DOHH2 (cell line): ENCODE measurements around the gene VAV2.

Source experiments
- H3F3A ChIP-seq: fragments of 200-600 bp; sonication (generic), shearing (Covaris generic); 2 replicates; pipeline ENCODE4 v1.6.0; 2016; ENCODE audit warnings: antibody characterized with exemption, mild to moderate bottlenecking; ENCODE audit not compliant: control insufficient read depth, insufficient read depth
- H3K27ac ChIP-seq: fragments of 200-600 bp; sonication (generic); 2 replicates; pipeline ENCODE4 v1.5.1; 2014; ENCODE audit warnings: low read depth, mild to moderate bottlenecking, low read length, moderate library complexity
- H3K27me3 ChIP-seq: fragments of 200-600 bp; sonication (generic); 2 replicates; pipeline ENCODE4 v1.6.1; 2014; ENCODE audit warnings: mild to moderate bottlenecking, low read length, mixed read lengths; ENCODE audit not compliant: control insufficient read depth
- H3K36me3 ChIP-seq: fragments of 200-600 bp; sonication (generic); 2 replicates; pipeline ENCODE4 v1.6.1; 2014; ENCODE audit warnings: mild to moderate bottlenecking, low read length, moderate library complexity, mixed read lengths; ENCODE audit not compliant: control insufficient read depth
- H3K4me1 ChIP-seq: fragments of 200-600 bp; sonication (generic); 2 replicates; pipeline ENCODE4 v1.6.1; 2014; ENCODE audit warnings: mild to moderate bottlenecking, low read length, mixed read lengths; ENCODE audit not compliant: control insufficient read depth
- H3K4me2 ChIP-seq: fragments of 200-600 bp; sonication (generic); 2 replicates; pipeline ENCODE4 v1.6.0; 2014; ENCODE audit warnings: mild to moderate bottlenecking, low read length, moderate library complexity
- H3K4me3 ChIP-seq: fragments of 200-600 bp; sonication (generic); 2 replicates; pipeline ENCODE4 v1.5.1; 2014; ENCODE audit warnings: mild to moderate bottlenecking, low read length, mixed read lengths
- H3K79me2 ChIP-seq: fragments of 200-600 bp; sonication (generic); 2 replicates; pipeline ENCODE4 v1.6.1; 2014; ENCODE audit warnings: mild to moderate bottlenecking, low read length, mixed read lengths; ENCODE audit not compliant: control insufficient read depth
- H3K9me2 ChIP-seq: fragments of 200-600 bp; sonication (generic); replicated peaks from 2 replicates; pipeline ENCODE4 v1.6.1; 2014; ENCODE audit warnings: mild to moderate bottlenecking, low read length, mixed read lengths; ENCODE audit not compliant: control insufficient read depth
- H3K9me3 ChIP-seq: fragments of 200-600 bp; sonication (generic); 2 replicates; pipeline ENCODE4 v1.6.1; 2014; ENCODE audit warnings: antibody characterized with exemption, low read length, mixed read lengths; ENCODE audit not compliant: control insufficient read depth, insufficient read depth
- H4K20me1 ChIP-seq: fragments of 200-600 bp; sonication (generic); 2 replicates; pipeline ENCODE4 v1.6.0; 2014; ENCODE audit warnings: low read depth, mild to moderate bottlenecking, antibody characterized with exemption, low read length, moderate library complexity; ENCODE audit not compliant: control insufficient read depth, insufficient read depth
- EZH2phosphoT487 ChIP-seq: fragments of 200-600 bp; sonication (generic); IDR thresholded peaks from 2 replicates; pipeline ENCODE4 v1.6.1; 2017; ENCODE audit warnings: borderline replicate concordance, mild to moderate bottlenecking, antibody characterized with exemption, low read length, moderate library complexity, mixed read lengths
- TF ChIP-seq, protein P1 (sequence below): fragments of 200-600 bp; sonication (generic); IDR thresholded peaks from one replicate; pipeline ENCODE4 v1.5.1; 2014; ENCODE audit warnings: antibody characterized with exemption, mild to moderate bottlenecking, low read depth, low read length; ENCODE audit not compliant: poor library complexity, severe bottlenecking

VAV2 gene, protein sequence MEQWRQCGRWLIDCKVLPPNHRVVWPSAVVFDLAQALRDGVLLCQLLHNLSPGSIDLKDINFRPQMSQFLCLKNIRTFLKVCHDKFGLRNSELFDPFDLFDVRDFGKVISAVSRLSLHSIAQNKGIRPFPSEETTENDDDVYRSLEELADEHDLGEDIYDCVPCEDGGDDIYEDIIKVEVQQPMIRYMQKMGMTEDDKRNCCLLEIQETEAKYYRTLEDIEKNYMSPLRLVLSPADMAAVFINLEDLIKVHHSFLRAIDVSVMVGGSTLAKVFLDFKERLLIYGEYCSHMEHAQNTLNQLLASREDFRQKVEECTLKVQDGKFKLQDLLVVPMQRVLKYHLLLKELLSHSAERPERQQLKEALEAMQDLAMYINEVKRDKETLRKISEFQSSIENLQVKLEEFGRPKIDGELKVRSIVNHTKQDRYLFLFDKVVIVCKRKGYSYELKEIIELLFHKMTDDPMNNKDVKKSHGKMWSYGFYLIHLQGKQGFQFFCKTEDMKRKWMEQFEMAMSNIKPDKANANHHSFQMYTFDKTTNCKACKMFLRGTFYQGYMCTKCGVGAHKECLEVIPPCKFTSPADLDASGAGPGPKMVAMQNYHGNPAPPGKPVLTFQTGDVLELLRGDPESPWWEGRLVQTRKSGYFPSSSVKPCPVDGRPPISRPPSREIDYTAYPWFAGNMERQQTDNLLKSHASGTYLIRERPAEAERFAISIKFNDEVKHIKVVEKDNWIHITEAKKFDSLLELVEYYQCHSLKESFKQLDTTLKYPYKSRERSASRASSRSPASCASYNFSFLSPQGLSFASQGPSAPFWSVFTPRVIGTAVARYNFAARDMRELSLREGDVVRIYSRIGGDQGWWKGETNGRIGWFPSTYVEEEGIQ

DNA sequence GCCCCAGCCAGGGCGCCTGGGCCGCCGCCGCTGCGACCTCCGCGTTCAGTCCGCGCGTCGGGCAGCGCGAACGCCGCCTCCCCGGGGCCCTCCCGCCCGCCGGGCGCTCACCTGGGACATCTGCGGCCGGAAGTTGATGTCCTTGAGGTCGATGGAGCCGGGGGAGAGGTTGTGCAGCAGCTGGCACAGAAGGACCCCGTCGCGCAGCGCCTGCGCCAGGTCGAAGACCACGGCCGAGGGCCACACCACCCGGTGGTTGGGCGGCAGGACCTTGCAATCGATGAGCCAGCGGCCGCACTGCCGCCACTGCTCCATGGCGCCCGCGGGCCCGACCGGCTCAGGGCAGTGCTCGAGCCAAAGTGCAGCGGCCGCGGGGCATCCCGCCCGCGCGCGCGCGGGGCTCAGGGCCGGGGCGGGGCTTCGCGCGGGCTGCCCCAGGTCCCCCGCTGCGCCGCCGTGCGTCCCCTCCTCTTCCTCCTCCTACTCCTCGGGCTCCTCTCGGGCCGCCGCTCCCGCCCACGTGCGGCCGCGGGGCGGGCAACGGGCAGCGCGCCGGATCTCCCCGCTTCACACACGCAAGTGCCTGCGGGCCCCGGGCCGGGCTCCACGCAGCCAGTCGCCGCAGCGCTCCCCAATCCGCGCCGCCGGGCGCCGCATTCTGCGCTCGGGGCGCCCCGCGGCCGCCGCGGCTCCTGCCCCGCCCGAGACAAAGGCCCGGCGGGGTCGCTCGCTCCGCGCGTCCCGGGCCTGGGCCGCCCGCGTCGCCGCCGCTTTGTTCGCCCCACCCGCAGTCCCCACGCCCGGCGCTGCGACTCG lies at the start of gene VAV2:
Gene VAV2, minus strand, starts transcription at position 361 of the 816 bp plus-strand sequence. Its CDS starts 46 bp downstream, at position 315.
- Histone ChIP-seq H3K27me3 (no peaks in the 10 kb centered on the region), H3K4me2 (peak within 1 kb of the TSS; percentile 90), H3K4me1 (peaks cover 36% of the 10 kb centered on the region), H3K9me3 (no peaks in the 10 kb centered on the region), H3K9me2 (no peaks in the 10 kb centered on the region), H3K27ac (peak within 1 kb of the TSS; percentile 49), H3K79me2 (peaks cover 51% of the 10 kb centered on the region), H3K4me3 (peak within 1 kb of the TSS; percentile 94), H4K20me1 (peaks cover 8% of the 10 kb centered on the region; the same call in 1 of the 2 replicates), H3K36me3 (no peaks in the 10 kb centered on the region), H3F3A (0 out of 2 replicates have a peak, but pooled peaks cover 3% of the 10 kb centered on the region)
- TF ChIP-seq EZH2phosphoT487 = no peak
- TF ChIP-seq, protein P1, sequence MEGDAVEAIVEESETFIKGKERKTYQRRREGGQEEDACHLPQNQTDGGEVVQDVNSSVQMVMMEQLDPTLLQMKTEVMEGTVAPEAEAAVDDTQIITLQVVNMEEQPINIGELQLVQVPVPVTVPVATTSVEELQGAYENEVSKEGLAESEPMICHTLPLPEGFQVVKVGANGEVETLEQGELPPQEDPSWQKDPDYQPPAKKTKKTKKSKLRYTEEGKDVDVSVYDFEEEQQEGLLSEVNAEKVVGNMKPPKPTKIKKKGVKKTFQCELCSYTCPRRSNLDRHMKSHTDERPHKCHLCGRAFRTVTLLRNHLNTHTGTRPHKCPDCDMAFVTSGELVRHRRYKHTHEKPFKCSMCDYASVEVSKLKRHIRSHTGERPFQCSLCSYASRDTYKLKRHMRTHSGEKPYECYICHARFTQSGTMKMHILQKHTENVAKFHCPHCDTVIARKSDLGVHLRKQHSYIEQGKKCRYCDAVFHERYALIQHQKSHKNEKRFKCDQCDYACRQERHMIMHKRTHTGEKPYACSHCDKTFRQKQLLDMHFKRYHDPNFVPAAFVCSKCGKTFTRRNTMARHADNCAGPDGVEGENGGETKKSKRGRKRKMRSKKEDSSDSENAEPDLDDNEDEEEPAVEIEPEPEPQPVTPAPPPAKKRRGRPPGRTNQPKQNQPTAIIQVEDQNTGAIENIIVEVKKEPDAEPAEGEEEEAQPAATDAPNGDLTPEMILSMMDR = no peak

DNA sequence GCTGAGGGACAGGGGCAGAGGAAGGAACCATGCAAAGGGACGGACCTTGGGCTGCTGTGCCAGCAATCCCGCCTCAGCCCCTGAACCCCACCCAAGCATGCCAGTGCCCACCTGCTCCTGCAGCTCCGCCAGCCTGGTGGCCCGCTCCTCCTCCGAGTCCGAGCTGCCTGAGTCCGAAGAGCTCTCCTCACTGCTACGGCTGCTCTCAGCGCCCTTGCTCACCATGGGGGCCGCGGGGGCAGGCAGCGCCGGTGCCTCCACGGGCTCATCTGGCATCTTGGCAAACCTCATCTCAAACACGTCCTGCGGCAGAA lies 49.5 kb upstream of the VAV2 start:
- no peak overlapping the region for H3K27ac ChIP-seq
- H3K9me3 ChIP-seq = no peaks in the 10 kb centered on the region
- TF ChIP-seq, protein P1 = no peak
- no peak for TF ChIP-seq EZH2phosphoT487
- no peaks in the 10 kb centered on the region for H3K79me2 ChIP-seq
- H3K4me1 ChIP-seq = no peaks in the 10 kb centered on the region
- H3F3A ChIP-seq = no peaks in the 10 kb centered on the region
- no peaks in the 10 kb centered on the region for H4K20me1 ChIP-seq
- H3K27me3 ChIP-seq = no peaks in the 10 kb centered on the region
- H3K4me3 ChIP-seq = no peak overlapping the region
- no peaks in the 10 kb centered on the region for H3K9me2 ChIP-seq
- H3K4me2 ChIP-seq = no peak overlapping the region
- peaks cover 47% of the 10 kb centered on the region for H3K36me3 ChIP-seq

DNA sequence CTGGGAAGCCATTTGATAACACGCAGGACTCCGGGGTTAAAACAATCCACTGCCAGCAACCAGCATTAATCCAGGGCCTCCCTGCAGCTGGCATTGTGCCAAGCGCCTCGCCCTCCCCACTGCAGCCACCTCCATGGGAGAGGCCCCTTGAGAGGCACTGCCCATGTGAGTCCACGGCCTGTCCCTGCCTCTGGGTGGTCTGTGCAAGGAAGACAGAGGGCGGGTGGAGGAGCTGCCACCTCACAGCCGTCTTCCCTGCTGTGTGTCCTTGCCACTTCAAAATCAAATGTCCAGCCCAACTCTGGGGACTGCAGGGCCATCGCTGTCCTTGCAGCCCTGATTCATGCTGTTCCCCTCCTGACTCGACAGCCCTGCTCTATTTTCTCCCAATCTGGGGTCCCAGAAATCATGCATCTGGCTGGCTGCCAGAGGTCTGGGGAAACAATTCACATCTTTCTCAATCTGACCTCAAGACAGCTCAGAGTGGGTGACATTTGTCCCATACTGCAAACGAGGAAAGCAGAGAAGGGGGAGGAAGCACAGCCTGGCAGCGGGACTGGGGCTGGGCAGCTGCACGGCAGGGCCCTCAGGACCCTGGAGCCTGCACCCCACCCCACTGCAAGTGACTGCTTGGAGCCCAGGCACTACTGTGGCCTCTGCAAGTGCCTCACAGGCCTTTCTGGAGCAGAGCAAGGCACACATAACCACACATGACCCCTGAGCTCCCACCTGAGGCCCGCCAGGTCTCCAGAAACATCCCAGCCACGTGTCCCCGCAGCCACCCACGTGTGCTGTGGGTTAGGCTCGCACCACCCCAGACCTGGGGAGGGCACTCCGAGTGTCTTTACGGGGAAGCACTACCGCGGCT lies 48.9 kb upstream of the VAV2 start:
- no peaks in the 10 kb centered on the region for H3K9me3 ChIP-seq
- no peaks in the 10 kb centered on the region for H4K20me1 ChIP-seq
- no peaks in the 10 kb centered on the region for H3K79me2 ChIP-seq
- H3K4me3 ChIP-seq = no peak overlapping the region
- H3K36me3 ChIP-seq = peaks cover 46% of the 10 kb centered on the region
- H3K9me2 ChIP-seq = no peaks in the 10 kb centered on the region
- no peak overlapping the region for H3K4me2 ChIP-seq
- no peaks in the 10 kb centered on the region for H3K4me1 ChIP-seq
- H3K27ac ChIP-seq = no peak overlapping the region
- no peaks in the 10 kb centered on the region for H3K27me3 ChIP-seq
- H3F3A ChIP-seq = no peaks in the 10 kb centered on the region
- TF ChIP-seq, protein P1 = no peak
- TF ChIP-seq EZH2phosphoT487 = no peak
